Neural cell (in vitro differentiated cells): ENCODE data around the gene MARK3.

Experiments used
- CTCF ChIP-seq: fragments of 450-650 bp; IDR thresholded peaks from 2 replicates; pipeline ENCODE4 v1.5.1; 2014; ENCODE audit warnings: antibody characterized with exemption, mild to moderate bottlenecking, moderate library complexity; ENCODE audit not compliant: poor library complexity, severe bottlenecking
- EP300 ChIP-seq: fragments of 450-650 bp; conservative IDR thresholded peaks from 2 replicates; pipeline ENCODE4 v1.6.1; 2014; ENCODE audit warnings: antibody characterized with exemption, mild to moderate bottlenecking, moderate library complexity; ENCODE audit not compliant: poor library complexity, severe bottlenecking
- EZH2 ChIP-seq: fragments of 200-600, 300-800 bp; shearing (Covaris generic), sonication (generic); IDR thresholded peaks from 2 replicates; pipeline ENCODE4 v1.6.1; 2014; ENCODE audit warnings: antibody characterized with exemption, low read length, borderline replicate concordance, mild to moderate bottlenecking; ENCODE audit not compliant: insufficient read depth, poor library complexity, severe bottlenecking
- MXI1 ChIP-seq: fragments of 450-650 bp; conservative IDR thresholded peaks from 2 replicates; pipeline ENCODE4 v1.6.1; 2014; ENCODE audit warnings: antibody characterized with exemption, mild to moderate bottlenecking; ENCODE audit not compliant: poor library complexity, severe bottlenecking
- POLR2AphosphoS5 ChIP-seq: IDR thresholded peaks from 2 replicates; pipeline ENCODE4 v1.6.1; 2012
- SMC3 ChIP-seq: fragments of 450-650 bp; conservative IDR thresholded peaks from 2 replicates; pipeline ENCODE4 v1.6.1; 2014; ENCODE audit warnings: antibody characterized with exemption, mild to moderate bottlenecking, moderate library complexity; ENCODE audit not compliant: poor library complexity
- TAF1 ChIP-seq: IDR thresholded peaks from 2 replicates; pipeline ENCODE4 v1.6.1; 2012; ENCODE audit warnings: low read depth

- TF ChIP-seq EP300 (no peak), CTCF (no peak), EZH2 (no peak), POLR2AphosphoS5 (no peak), SMC3 (no peak), MXI1 (no peak), TAF1 (no peak)
These were observed 138.3 kb downstream of the MARK3 start for GRCh38 chr14:103523575-103523954.
